Measurements from ENCODE around the gene UTP3.
"Not testable (repeated sequence)": the region's sequence is repeated elsewhere in the genome, so short reads cannot be mapped to it uniquely, and the experiment has no call there.

The UTP3 gene

GRCh38 chr4:70687821-70688794, at the start of gene UTP3:
Gene UTP3 (plus strand): TSS chr4:70688532. CDS start chr4:70688678, 146 bp downstream.
- peak; percentile 96 to 99 for DNase-seq

GRCh38 chr4:70640192-70640591, 48.1 kb upstream of the UTP3 start:
- DNase-seq = no peak

- DNase-seq = not testable (repeated sequence)
Measured at GRCh38 chr4:70650741-70651140, 37.6 kb upstream of the UTP3 start.

- peak in 1 of 2 experiments; percentile 41 for DNase-seq
Measured at GRCh38 chr4:70651864-70652506, 36.3 kb upstream of the UTP3 start.

GRCh38 chr4:70654605-70655011, 33.7 kb upstream of the UTP3 start:
- no peak for DNase-seq

GRCh38 chr4:70657326-70657725, 31.0 kb upstream of the UTP3 start:
- no peak for DNase-seq

- DNase-seq = no peak
Measured at GRCh38 chr4:70658418-70658817, 29.9 kb upstream of the UTP3 start.

- no peak for DNase-seq
Measured at GRCh38 chr4:70660106-70660505, 28.2 kb upstream of the UTP3 start.

GRCh38 chr4:70661309-70661922, 26.9 kb upstream of the UTP3 start:
- not testable (repeated sequence) for DNase-seq

GRCh38 chr4:70666369-70666768, 22.0 kb upstream of the UTP3 start, which contains the start of gene JCHAIN:
Gene JCHAIN (minus strand): TSS chr4:70666508. CDS start chr4:70666490, 18 bp downstream.
- DNase-seq = no peak

- DNase-seq = no peak
Measured at GRCh38 chr4:70667740-70668535, 20.4 kb upstream of the UTP3 start.

- DNase-seq = no peak
Measured at GRCh38 chr4:70670332-70671014, 17.9 kb upstream of the UTP3 start.

- DNase-seq = no peak
Measured at GRCh38 chr4:70671091-70671490, 17.2 kb upstream of the UTP3 start.

GRCh38 chr4:70674191-70674590, 14.1 kb upstream of the UTP3 start:
- no peak for DNase-seq

- no peak for DNase-seq
Measured at GRCh38 chr4:70674731-70675130, 13.6 kb upstream of the UTP3 start.

- no peak for DNase-seq
Measured at GRCh38 chr4:70676554-70677090, 11.7 kb upstream of the UTP3 start.

GRCh38 chr4:70678383-70678999, 9.8 kb upstream of the UTP3 start:
- no peak for DNase-seq

GRCh38 chr4:70680934-70681333, 7.4 kb upstream of the UTP3 start:
- DNase-seq = no peak

- DNase-seq = no peak
Measured at GRCh38 chr4:70681704-70682103, 6.6 kb upstream of the UTP3 start.

GRCh38 chr4:70682142-70682541, 6.2 kb upstream of the UTP3 start:
- DNase-seq = not testable (repeated sequence)

- no peak for DNase-seq
Measured at GRCh38 chr4:70687392-70687791, 940 bp upstream of the UTP3 start.

Data from NCI-H524 (cell line).